H1 (cell line): ENCODE measurements around the gene IL6ST.

ENCODE experiments used
- BRCA1 ChIP-seq: IDR thresholded peaks from 2 replicates; pipeline ENCODE4 v1.6.1; 2012; ENCODE audit warnings: low read depth, low read length, improper control_type of control experiment
- CREB1 ChIP-seq: IDR thresholded peaks from 2 replicates; pipeline ENCODE4 v1.6.1; 2012; ENCODE audit warnings: inconsistent platforms
- CTCF ChIP-seq, 3 experiments: IDR thresholded peaks; 1 replicate in 2 of 3; 2 replicates in 1 of 3; pipeline versions ENCODE4 v1.5.1 to v1.6.1; 2011; ENCODE audit warnings: low read length in 3 of 3, mild to moderate bottlenecking in 3 of 3, inconsistent platforms in 2 of 3, low read depth in 1 of 3, moderate library complexity in 1 of 3; ENCODE audit not compliant: insufficient read depth in 1 of 3; ENCODE audit errors: control extremely low read depth in 1 of 3
- JUND ChIP-seq: IDR thresholded peaks from 2 replicates; pipeline ENCODE4 v1.6.1; 2011; ENCODE audit warnings: mild to moderate bottlenecking, improper control_type of control experiment, low read length
- POLR2A ChIP-seq, 2 experiments: IDR thresholded peaks; 1 replicate in 1 of 2; 2 replicates in 1 of 2; pipeline ENCODE4 v1.6.1; 2011; ENCODE audit warnings: low read depth in 2 of 2, low read length in 2 of 2, mild to moderate bottlenecking in 2 of 2; ENCODE audit errors: control extremely low read depth in 1 of 2
- POLR2AphosphoS5 ChIP-seq: IDR thresholded peaks from 2 replicates; pipeline ENCODE4 v1.6.1; 2011; ENCODE audit warnings: low read depth, low read length
- SUZ12 ChIP-seq: fragments of 200-600 bp; sonication (generic); IDR thresholded peaks from 2 replicates; pipeline ENCODE4 v1.6.1; 2012; ENCODE audit warnings: mild to moderate bottlenecking, inconsistent platforms, low read length, moderate library complexity, mixed read lengths
- TAF1 ChIP-seq: IDR thresholded peaks from 2 replicates; pipeline ENCODE4 v1.6.1; 2011; ENCODE audit warnings: mild to moderate bottlenecking, low read depth, low read length
- TCF12 ChIP-seq: IDR thresholded peaks from 2 replicates; pipeline ENCODE4 v1.6.1; 2011; ENCODE audit warnings: low read depth, mild to moderate bottlenecking, low read length
- YY1 ChIP-seq: IDR thresholded peaks from 2 replicates; pipeline ENCODE4 v1.6.1; 2011; ENCODE audit warnings: low read depth, mild to moderate bottlenecking, low read length

- TF ChIP-seq TAF1 (no peak), CTCF (IDR thresholded peaks at IDR 0.05; ENCODE audit: control extremely low read depth in 1 of 3, insufficient read depth in 1 of 3, low read depth in 1 of 3, low read length in 3 of 3) (no peak), SUZ12 (no peak), POLR2AphosphoS5 (no peak), YY1 (no peak), BRCA1 (no peak), POLR2A (IDR thresholded peaks at IDR 0.05; ENCODE audit: control extremely low read depth in 1 of 2, low read depth in 2 of 2, low read length in 2 of 2) (no peak), TCF12 (no peak), JUND (no peak), CREB1 (no peak)
Observed at GRCh38 chr5:56006094-56006493, 11.3 kb upstream of the IL6ST start.
